GM12872 (cell line): Measurements from ENCODE around the gene CASR.

Experiments used
- TF ChIP-seq, protein P1 (sequence below): IDR thresholded peaks from 3 replicates; pipeline ENCODE4 v1.5.1; 2011; ENCODE audit warnings: low read depth, mild to moderate bottlenecking, low read length, moderate library complexity; ENCODE audit not compliant: insufficient read depth

Gene CASR

DNA sequence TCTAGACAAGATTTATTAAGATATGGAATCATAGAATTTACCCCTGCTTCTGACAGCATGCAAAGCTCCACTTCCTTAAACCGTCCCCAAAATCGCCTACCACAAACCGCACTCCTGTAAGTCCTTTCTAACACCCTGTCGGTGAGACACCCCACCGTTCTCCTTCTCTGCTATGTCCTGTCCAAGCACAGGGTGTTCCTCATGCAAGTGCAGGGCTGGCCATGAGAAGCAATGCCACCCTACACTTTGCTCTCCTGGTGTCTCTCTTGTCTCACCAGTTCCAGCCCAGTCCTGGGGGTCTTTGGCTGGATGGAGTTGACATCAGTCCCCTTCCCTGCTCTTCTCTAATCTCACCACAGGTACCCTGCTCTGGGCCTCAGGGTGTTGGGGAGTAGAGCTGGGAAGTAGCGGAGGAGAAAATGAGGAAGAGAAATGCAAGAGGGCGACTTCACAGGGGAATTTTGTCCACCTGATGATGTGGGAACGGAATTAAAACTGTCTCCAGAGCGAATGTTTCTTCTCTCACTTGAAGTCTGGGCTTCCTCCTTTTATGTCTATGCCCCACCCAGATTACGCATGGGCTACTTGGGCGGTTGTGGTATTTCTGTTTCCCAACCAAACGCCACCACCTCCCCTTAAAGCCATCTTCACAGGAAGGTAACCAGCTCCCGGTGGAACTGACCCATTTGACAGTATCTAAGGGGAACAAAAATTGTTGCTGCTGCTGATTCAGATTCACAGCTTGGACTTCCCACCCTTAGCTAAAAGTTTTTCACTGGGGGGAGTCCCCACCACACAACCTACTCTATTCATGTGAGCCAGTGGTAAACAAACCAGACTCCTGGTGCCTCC, 49.9 kb downstream of the CASR start:
- TF ChIP-seq, protein P1, sequence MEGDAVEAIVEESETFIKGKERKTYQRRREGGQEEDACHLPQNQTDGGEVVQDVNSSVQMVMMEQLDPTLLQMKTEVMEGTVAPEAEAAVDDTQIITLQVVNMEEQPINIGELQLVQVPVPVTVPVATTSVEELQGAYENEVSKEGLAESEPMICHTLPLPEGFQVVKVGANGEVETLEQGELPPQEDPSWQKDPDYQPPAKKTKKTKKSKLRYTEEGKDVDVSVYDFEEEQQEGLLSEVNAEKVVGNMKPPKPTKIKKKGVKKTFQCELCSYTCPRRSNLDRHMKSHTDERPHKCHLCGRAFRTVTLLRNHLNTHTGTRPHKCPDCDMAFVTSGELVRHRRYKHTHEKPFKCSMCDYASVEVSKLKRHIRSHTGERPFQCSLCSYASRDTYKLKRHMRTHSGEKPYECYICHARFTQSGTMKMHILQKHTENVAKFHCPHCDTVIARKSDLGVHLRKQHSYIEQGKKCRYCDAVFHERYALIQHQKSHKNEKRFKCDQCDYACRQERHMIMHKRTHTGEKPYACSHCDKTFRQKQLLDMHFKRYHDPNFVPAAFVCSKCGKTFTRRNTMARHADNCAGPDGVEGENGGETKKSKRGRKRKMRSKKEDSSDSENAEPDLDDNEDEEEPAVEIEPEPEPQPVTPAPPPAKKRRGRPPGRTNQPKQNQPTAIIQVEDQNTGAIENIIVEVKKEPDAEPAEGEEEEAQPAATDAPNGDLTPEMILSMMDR: no peak

DNA sequence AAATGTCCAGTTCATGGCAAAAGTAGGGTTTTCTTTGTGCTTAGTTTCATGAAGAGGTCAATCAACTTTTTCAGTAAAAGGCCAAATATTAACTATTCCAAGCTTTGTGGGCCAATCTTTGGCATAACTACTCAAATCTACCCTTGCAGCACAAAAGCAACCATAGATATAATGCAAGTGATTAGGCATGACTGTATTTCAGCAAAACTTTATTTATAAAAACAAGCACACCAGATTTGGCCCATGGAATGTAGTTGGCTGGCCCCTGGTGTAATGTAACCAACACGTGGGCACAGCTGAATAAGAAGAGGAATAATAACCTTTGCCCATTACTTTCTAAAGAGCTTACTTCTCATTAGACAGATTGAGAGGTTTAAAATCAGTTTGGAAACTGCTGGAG, 50.6 kb downstream of the CASR start:
- TF ChIP-seq, protein P1: no peak

GRCh38 chr3:122235147-122235546, 51.7 kb downstream of the CASR start:
- TF ChIP-seq, protein P1: no peak

GRCh38 chr3:122239112-122239511, 55.6 kb downstream of the CASR start:
- TF ChIP-seq, protein P1: no peak

DNA sequence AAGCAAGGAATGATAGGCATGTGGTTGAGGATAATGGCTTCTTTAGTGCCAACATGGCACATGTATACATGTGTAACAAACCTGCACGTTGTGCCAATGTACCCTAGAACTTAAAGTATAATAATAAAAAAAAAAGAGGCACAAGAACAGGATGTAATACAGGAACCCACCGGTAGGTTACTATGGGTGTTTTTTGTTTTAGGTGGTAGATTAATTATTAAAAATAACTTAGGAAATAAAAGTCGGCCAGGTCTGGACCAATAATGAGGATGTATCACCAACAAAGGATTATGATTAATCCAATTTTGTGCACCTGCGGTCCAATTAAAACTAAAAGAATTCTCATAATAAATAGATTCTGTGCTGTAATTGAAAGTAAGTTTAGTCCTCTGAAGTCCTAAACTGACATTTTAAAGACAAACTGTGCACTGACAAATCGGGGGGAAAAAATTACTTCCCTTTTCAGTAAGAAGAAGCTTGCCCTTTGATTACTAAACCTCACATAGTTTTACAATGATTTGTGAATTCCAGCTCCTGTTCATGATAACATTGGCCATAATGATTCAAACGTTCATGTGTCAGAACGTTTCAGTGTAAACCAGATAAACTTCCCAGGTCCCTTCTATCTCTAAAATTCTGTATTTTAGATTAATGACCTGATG, 62.2 kb downstream of the CASR start:
- TF ChIP-seq, protein P1: peak; percentile 36; the same call in 1 of the 3 replicates

DNA sequence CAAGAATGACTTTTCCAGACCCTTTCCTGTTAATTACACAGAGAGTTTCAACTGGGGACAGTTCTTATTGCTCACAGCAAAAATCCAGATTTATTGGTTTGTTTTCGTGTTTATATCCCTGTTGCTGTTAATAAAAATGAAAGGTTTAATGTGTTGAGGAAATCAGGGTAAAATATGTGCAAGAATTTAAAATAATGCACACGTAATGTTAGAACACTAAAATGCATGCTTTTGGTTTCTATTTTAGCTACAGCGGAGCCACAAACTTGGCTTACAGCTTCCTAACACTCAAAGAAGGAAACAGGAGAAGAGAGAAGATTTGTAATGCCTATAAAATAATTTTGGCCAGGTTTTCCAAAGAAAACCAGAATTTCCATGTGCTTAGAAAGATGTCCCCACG, 62.7 kb downstream of the CASR start:
- TF ChIP-seq, protein P1: no peak

DNA sequence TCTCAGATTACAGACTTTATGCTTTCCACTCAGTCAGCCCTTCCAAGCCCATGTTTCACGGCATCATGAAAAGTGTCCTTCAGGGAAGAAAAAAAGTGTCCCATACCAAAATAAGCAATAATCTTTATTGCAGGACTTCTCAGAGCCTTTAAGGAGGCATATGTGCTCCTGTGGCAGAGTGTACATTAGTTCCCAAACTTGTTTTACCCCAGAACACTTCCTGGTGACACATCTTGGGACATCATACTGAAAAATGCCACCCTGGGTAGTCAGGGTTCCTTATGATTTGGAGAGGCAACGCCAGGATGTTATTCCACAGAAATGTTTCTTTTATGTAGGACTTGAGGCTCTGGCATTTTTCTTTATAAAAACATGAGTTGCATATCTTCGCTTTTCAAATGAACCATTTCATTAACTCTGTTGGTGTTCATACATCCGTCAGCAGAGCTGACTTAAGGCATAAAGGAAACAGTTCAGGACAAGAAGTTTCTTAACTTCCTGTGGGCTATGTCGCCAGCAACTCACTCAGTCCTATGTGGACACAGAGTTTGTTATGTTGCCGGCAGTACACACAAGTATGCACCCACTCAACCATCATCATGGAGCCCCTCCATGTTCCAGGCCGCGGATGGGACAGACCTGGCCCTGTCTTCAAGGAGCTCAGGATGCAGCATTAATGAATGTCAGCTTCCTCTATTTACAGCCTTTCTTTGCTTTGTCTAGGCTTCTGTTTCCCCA, 63.8 kb downstream of the CASR start:
- TF ChIP-seq, protein P1: no peak
